ENCODE results near the gene CTTNBP2NL. TPM values are rescaled to one million over a fixed set of nuclear protein-coding genes. Genes with fewer than 3 reads are reported as not detected.
"Not testable (repeated sequence)": the region's sequence is repeated elsewhere in the genome, so short reads cannot be mapped to it uniquely, and the experiment has no call there.

The CTTNBP2NL gene
- total RNA-seq, 1 experiment from 2014 or later = 38.8 TPM

DNA sequence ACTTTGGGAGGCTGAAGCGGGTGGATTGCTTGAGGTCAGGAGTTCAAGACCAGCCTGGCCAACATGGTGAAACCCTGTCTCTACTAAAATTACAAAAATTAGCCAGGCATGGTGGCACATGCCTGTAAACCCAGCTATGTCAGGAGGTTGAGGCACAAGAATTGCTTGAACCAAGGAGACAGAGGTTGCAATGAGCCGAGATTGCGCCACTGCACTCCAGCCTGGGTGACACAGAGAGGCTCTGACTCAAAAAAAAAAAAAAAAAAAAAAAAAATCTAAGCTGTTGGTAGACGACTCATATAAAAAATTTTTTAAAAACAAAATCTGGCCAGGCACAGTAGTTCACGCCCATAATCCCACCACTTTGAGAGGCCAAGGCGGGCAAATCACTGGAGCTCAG lies 91.7 kb downstream of the CTTNBP2NL start:
- not testable (repeated sequence) for H3K9ac ChIP-seq (ENCODE audit: extremely low read depth, insufficient read length, low read length); H3K23ac ChIP-seq (ENCODE audit: insufficient read length, low read depth, low read length); H3K36me3 Mint-ChIP-seq (ENCODE audit: insufficient read depth in 1 of 3, low read depth in 3 of 3); H2AK5ac ChIP-seq (ENCODE audit: insufficient read length, low read length); H3K23me2 ChIP-seq (ENCODE audit: insufficient read length, low read depth, low read length, poor library complexity, severe bottlenecking); H4K5ac ChIP-seq (ENCODE audit: insufficient read length, low read depth, low read length); H3K27ac ChIP-seq (ENCODE audit: insufficient read length, low read depth, low read length); H3K9me3 Mint-ChIP-seq; H3K4me2 ChIP-seq (ENCODE audit: insufficient read depth, insufficient read length, low read length); H3K79me2 ChIP-seq (ENCODE audit: insufficient read depth, low read length); H3K4me1 ChIP-seq (ENCODE audit: insufficient read depth, low read length); DNase-seq; H3K27me3 ChIP-seq (ENCODE audit: insufficient read depth, low read length); H3K79me1 ChIP-seq (ENCODE audit: insufficient read depth, low read depth, low read length, poor library complexity, severe bottlenecking); H3K27me3 Mint-ChIP-seq (ENCODE audit: low read depth); H4K91ac ChIP-seq (ENCODE audit: insufficient read length, low read depth, low read length); H2BK15ac ChIP-seq (ENCODE audit: low read depth, low read length); H3K4ac ChIP-seq (ENCODE audit: low read depth, low read length); H3K9me3 ChIP-seq (ENCODE audit: control insufficient read depth, low read depth, low read length); H4K8ac ChIP-seq (replicated peaks; ENCODE audit: insufficient read length, low read depth, low read length); H3K18ac ChIP-seq (ENCODE audit: insufficient read length, low read depth, low read length); H3T11ph ChIP-seq (ENCODE audit: low read length); H4K20me1 ChIP-seq (ENCODE audit: control insufficient read depth, insufficient read depth, insufficient read length); H2BK12ac ChIP-seq (ENCODE audit: insufficient read length, low read depth, low read length); H3K56ac ChIP-seq (ENCODE audit: insufficient read length, low read depth, low read length); H3K14ac ChIP-seq (ENCODE audit: insufficient read depth, low read length); H2BK5ac ChIP-seq (ENCODE audit: insufficient read length, low read length); H2BK20ac ChIP-seq (ENCODE audit: low read depth, low read length, poor library complexity, severe bottlenecking); H2AFZ ChIP-seq (ENCODE audit: low read length); H3K27ac Mint-ChIP-seq; H3K4me1 Mint-ChIP-seq; H2BK120ac ChIP-seq (ENCODE audit: low read depth, low read length, poor library complexity, severe bottlenecking); H3K4me3 Mint-ChIP-seq
- no CpG with 5 or more reads among the region's 6 CpGs for WGBS (ENCODE audit: extremely low coverage, insufficient read length, low lambda C conversion rate)
